ENCODE data around the gene PPP1R14C. TPM values are rescaled to one million over a fixed set of nuclear protein-coding genes. Genes with fewer than 3 reads are reported as not detected.

The PPP1R14C gene
- total RNA-seq, 1 donor from 2014 or later, result 0.26 TPM

- H3K4me3 Mint-ChIP-seq, result no peak overlapping the region
- peaks cover 2% of the 10 kb centered on the region for H3K9me3 Mint-ChIP-seq
- H3K9ac ChIP-seq, result no peak overlapping the region
- no peak for TF ChIP-seq CTCF (IDR thresholded peaks at IDR 0.05)
- H3K4me3 ChIP-seq, result no peak overlapping the region
- no peak overlapping the region for H2AFZ ChIP-seq (replicated peaks)
- no peaks in the 10 kb centered on the region for H3K36me3 Mint-ChIP-seq
- no peaks in the 10 kb centered on the region for H3K4me1 ChIP-seq
- no peaks in the 10 kb centered on the region for H3F3A ChIP-seq (ENCODE audit: low read depth)
- no peak overlapping the region for H3K4me2 ChIP-seq
- H3K79me2 ChIP-seq (ENCODE audit: low read depth), result no peaks in the 10 kb centered on the region
- no peak overlapping the region for H3K27ac Mint-ChIP-seq
- H3K4me1 Mint-ChIP-seq, result peaks cover 8% of the 10 kb centered on the region
- no peak for DNase-seq (ENCODE audit: low spot score)
- no peak overlapping the region for H3K27ac ChIP-seq
- H4K20me1 ChIP-seq (ENCODE audit: low read depth), result no peaks in the 10 kb centered on the region
- H3K27me3 Mint-ChIP-seq (ENCODE audit: insufficient read depth, low read depth), result peaks cover 4% of the 10 kb centered on the region
- no peaks in the 10 kb centered on the region for H3K27me3 ChIP-seq
- H3K9me3 ChIP-seq (ENCODE audit: low read depth), result no peaks in the 10 kb centered on the region
- no peaks in the 10 kb centered on the region for H3K36me3 ChIP-seq
These were observed 65.9 kb downstream of the PPP1R14C start for GRCh38 chr6:150208611-150209352.

DNA sequence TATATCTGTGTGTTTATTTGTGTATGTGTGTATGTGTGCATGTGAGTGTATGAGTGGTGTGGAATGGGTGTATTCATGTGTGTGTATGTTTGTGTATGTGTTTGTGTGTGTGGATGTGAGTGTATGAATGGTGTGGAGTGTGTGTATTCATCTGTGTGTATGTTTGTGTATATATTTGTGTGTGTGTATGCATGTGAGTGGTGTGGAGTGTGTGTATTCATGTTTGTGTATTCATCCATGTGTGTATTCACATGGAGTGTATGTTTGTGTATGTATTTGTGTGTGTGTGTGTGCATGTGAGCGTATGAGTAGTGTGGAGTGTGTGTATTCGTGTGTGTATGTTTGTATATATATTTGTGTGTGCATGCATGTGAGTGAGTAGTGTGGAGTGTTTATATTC, 66.6 kb downstream of the PPP1R14C start:
- peaks cover 4% of the 10 kb centered on the region for H3K27me3 Mint-ChIP-seq (ENCODE audit: insufficient read depth, low read depth)
- TF ChIP-seq EZH2 (IDR thresholded peaks at IDR 0.05) (no peak), CTCF (IDR thresholded peaks at IDR 0.05) (no peak), EZH2phosphoT487 (IDR thresholded peaks at IDR 0.05) (no peak)
- no peaks in the 10 kb centered on the region for H3K9me3 Mint-ChIP-seq
- Histone ChIP-seq H3F3A (ENCODE audit: low read depth) (no peaks in the 10 kb centered on the region), H2AFZ (replicated peaks) (no peak overlapping the region), H3K79me2 (ENCODE audit: low read depth) (no peaks in the 10 kb centered on the region), H3K4me2 (no peak overlapping the region), H3K36me3 (no peaks in the 10 kb centered on the region), H3K27me3 (peaks cover under 1% of the 10 kb centered on the region), H3K9me3 (ENCODE audit: low read depth) (no peaks in the 10 kb centered on the region), H3K4me3 (no peak overlapping the region), H3K27ac (no peak overlapping the region), H3K9ac (no peak overlapping the region), H3K4me1 (no peaks in the 10 kb centered on the region), H4K20me1 (ENCODE audit: low read depth) (no peaks in the 10 kb centered on the region)
- H3K4me3 Mint-ChIP-seq, result no peak overlapping the region
- H3K36me3 Mint-ChIP-seq, result no peaks in the 10 kb centered on the region
- H3K27ac Mint-ChIP-seq, result no peak overlapping the region
- peaks cover 3% of the 10 kb centered on the region for H3K4me1 Mint-ChIP-seq
- DNase-seq (ENCODE audit: low spot score), result no peak

DNA sequence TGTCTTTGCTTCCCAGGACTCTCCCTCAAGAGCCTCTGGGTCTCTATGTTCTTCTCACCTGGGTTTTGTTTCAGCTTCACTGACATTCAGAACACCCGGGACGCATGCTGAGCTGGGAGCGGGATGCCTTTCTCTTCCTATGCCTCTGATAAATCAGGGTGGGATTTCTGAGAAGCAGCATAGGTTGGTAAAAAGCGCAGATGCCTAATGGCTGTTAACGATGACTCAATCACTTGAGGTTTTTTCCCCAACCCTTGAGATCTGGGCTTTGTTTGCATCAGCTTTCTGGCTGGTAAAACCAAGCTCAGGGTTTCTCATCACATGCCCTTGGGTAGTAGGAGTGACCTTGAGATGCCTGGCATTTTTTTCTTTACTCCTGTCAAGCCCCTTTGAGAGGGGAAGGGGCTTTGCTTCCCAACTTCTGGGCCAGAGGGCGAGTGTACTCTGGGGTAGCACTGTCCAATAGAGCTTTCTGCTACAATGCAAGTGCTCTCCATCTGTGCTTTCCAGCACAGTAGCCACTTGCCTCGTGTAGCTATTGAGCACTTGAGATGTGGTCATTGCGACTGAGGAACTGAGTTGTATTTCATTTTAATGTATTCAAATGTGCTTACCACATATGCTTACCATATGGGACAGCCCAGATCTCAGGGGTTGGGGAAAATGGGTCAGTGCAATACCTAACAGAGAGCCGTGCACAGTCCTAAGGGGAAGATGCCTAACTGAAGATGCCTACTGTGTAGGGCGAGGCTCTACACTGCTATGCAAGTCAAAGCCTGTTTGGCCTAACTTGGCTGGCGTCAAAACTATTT, 69.1 kb downstream of the PPP1R14C start:
- no peaks in the 10 kb centered on the region for H3K9me3 Mint-ChIP-seq
- Histone ChIP-seq H3K9me3 (ENCODE audit: low read depth) (no peaks in the 10 kb centered on the region), H3K4me1 (no peaks in the 10 kb centered on the region), H3K79me2 (ENCODE audit: low read depth) (no peaks in the 10 kb centered on the region), H3F3A (ENCODE audit: low read depth) (no peaks in the 10 kb centered on the region), H3K27me3 (peaks cover 10% of the 10 kb centered on the region), H3K4me3 (no peak overlapping the region), H3K36me3 (no peaks in the 10 kb centered on the region), H3K27ac (no peak overlapping the region), H4K20me1 (ENCODE audit: low read depth) (no peaks in the 10 kb centered on the region), H3K4me2 (no peak overlapping the region), H3K9ac (no peak overlapping the region), H2AFZ (replicated peaks) (no peak overlapping the region)
- no peak overlapping the region for H3K4me3 Mint-ChIP-seq
- no peak for DNase-seq (ENCODE audit: low spot score)
- peaks cover 4% of the 10 kb centered on the region for H3K27me3 Mint-ChIP-seq (ENCODE audit: insufficient read depth, low read depth)
- H3K4me1 Mint-ChIP-seq, result peaks cover 3% of the 10 kb centered on the region
- H3K36me3 Mint-ChIP-seq, result no peaks in the 10 kb centered on the region
- H3K27ac Mint-ChIP-seq, result no peak overlapping the region
- TF ChIP-seq EZH2 (IDR thresholded peaks at IDR 0.05) (no peak), EZH2phosphoT487 (IDR thresholded peaks at IDR 0.05) (no peak), CTCF (IDR thresholded peaks at IDR 0.05) (no peak)

All from neural progenitor cell (in vitro differentiated cells).